Type B pancreatic cell (in vitro differentiated cells): Measurements from ENCODE around the gene UBQLNL. TPM values are rescaled to one million over a fixed set of nuclear protein-coding genes. Genes with fewer than 3 reads are reported as not detected.

Source experiments
- DNase-seq: peaks from one replicate; pipeline ENCODE4 v3.0.0; 2021; ENCODE audit warnings: mixed read lengths; ENCODE audit not compliant: unreplicated experiment; ENCODE audit errors: extremely low spot score
- H3K27ac Mint-ChIP-seq: 2 replicates; pipeline ENCODE4 v1.8.0; 2021; ENCODE audit warnings: mild to moderate bottlenecking, mixed read lengths
- H3K27me3 Mint-ChIP-seq: 2 replicates; pipeline ENCODE4 v1.8.0; 2021; ENCODE audit warnings: mixed read lengths
- H3K36me3 Mint-ChIP-seq: 2 replicates; pipeline ENCODE4 v1.8.0; 2021; ENCODE audit warnings: mixed read lengths
- H3K4me1 Mint-ChIP-seq: one replicate; pipeline ENCODE4 v1.8.0; 2021; ENCODE audit warnings: mixed read lengths; ENCODE audit not compliant: unreplicated experiment
- H3K4me3 Mint-ChIP-seq: 2 replicates; pipeline ENCODE4 v1.8.0; 2021; ENCODE audit warnings: mild to moderate bottlenecking, mixed read lengths
- H3K9me3 Mint-ChIP-seq: 2 replicates; pipeline ENCODE4 v1.8.0; 2021; ENCODE audit warnings: mixed read lengths
- CTCF ChIP-seq: fragments of 200-600 bp; sonication (generic); conservative IDR thresholded peaks from 2 replicates; pipeline ENCODE4 v1.5.0; 2021; ENCODE audit warnings: antibody characterized with exemption, mild to moderate bottlenecking
- total RNA-seq: library from RNA; stranded (reverse); gene quantifications from 2 replicates; pipeline ENCODE4 v1.2.1, GENCODE V29; 2021; ENCODE audit warnings: low replicate concordance

The UBQLNL gene
- total RNA-seq, 1 donor from 2014 or later: 0.39 TPM

- Mint-ChIP-seq H3K4me3 (no peak overlapping the region), H3K9me3 (no peaks in the 10 kb centered on the region), H3K4me1 (no peaks in the 10 kb centered on the region), H3K36me3 (no peaks in the 10 kb centered on the region), H3K27me3 (peaks cover under 1% of the 10 kb centered on the region), H3K27ac (no peak overlapping the region)
- no peak for TF ChIP-seq CTCF
- DNase-seq: no peak
These were observed 20.0 kb upstream of the UBQLNL start for GRCh38 chr11:5536482-5536881.

- no peaks in the 10 kb centered on the region for H3K36me3 Mint-ChIP-seq
- no peak overlapping the region for H3K27ac Mint-ChIP-seq
- TF ChIP-seq CTCF: no peak
- H3K27me3 Mint-ChIP-seq: peaks cover 6% of the 10 kb centered on the region
- DNase-seq: no peak
- H3K4me1 Mint-ChIP-seq: no peaks in the 10 kb centered on the region
- no peak overlapping the region for H3K4me3 Mint-ChIP-seq
- no peaks in the 10 kb centered on the region for H3K9me3 Mint-ChIP-seq
These were observed 17.5 kb upstream of the UBQLNL start for GRCh38 chr11:5534046-5534445.

- H3K27me3 Mint-ChIP-seq: peaks cover 9% of the 10 kb centered on the region
- no peaks in the 10 kb centered on the region for H3K4me1 Mint-ChIP-seq
- no peak overlapping the region for H3K4me3 Mint-ChIP-seq
- H3K9me3 Mint-ChIP-seq: no peaks in the 10 kb centered on the region
- TF ChIP-seq CTCF: no peak
- no peaks in the 10 kb centered on the region for H3K36me3 Mint-ChIP-seq
- no peak overlapping the region for H3K27ac Mint-ChIP-seq
- DNase-seq: no peak
These were observed 14.7 kb upstream of the UBQLNL start for GRCh38 chr11:5531053-5531831.

GRCh38 chr11:5528495-5528894, 12.0 kb upstream of the UBQLNL start:
- peaks cover 9% of the 10 kb centered on the region for H3K27me3 Mint-ChIP-seq
- TF ChIP-seq CTCF: no peak
- no peaks in the 10 kb centered on the region for H3K4me1 Mint-ChIP-seq
- no peak for DNase-seq
- H3K4me3 Mint-ChIP-seq: no peak overlapping the region
- no peak overlapping the region for H3K27ac Mint-ChIP-seq
- H3K36me3 Mint-ChIP-seq: no peaks in the 10 kb centered on the region
- H3K9me3 Mint-ChIP-seq: no peaks in the 10 kb centered on the region

GRCh38 chr11:5527716-5528115, 11.2 kb upstream of the UBQLNL start:
- Mint-ChIP-seq H3K4me1 (no peaks in the 10 kb centered on the region), H3K9me3 (no peaks in the 10 kb centered on the region), H3K4me3 (no peak overlapping the region), H3K27ac (no peak overlapping the region), H3K36me3 (no peaks in the 10 kb centered on the region), H3K27me3 (peaks cover 9% of the 10 kb centered on the region)
- DNase-seq: no peak
- TF ChIP-seq CTCF: no peak
